ENCODE data around the gene CEP43.

DNA sequence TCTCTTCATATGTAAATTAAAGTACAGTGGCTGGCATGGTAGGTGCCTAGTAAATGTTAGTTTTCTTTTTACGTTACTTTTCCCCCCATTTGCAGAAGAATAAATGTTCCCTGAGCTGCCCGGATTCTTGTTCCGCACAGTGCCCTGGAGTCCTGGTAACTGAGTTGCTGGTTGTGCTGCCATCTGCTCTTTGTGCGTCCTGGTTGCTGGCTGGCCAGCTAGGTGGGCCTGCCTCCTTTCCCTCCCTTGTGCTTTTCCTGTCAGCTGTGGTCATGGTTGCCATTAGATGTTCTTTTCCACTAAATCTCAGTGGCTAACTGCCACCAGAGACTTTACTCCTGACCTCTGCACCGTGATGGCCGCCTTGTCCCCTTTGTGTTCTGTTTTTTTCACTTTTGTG lies 28.6 kb downstream of the CEP43 start:
- TF ChIP-seq CTCF (IDR thresholded peaks at IDR 0.05), result no peak
- TF ChIP-seq POLR2A (IDR thresholded peaks at IDR 0.05), result no peak
